ENCODE data around the gene FAM3C. TPM values are rescaled to one million over a fixed set of nuclear protein-coding genes. Genes with fewer than 3 reads are reported as not detected.
"Not testable (repeated sequence)": the region's sequence is repeated elsewhere in the genome, so short reads cannot be mapped to it uniquely, and the experiment has no call there.

Gene FAM3C
- polyA plus RNA-seq, 1 donor, result 76.2 TPM

DNA sequence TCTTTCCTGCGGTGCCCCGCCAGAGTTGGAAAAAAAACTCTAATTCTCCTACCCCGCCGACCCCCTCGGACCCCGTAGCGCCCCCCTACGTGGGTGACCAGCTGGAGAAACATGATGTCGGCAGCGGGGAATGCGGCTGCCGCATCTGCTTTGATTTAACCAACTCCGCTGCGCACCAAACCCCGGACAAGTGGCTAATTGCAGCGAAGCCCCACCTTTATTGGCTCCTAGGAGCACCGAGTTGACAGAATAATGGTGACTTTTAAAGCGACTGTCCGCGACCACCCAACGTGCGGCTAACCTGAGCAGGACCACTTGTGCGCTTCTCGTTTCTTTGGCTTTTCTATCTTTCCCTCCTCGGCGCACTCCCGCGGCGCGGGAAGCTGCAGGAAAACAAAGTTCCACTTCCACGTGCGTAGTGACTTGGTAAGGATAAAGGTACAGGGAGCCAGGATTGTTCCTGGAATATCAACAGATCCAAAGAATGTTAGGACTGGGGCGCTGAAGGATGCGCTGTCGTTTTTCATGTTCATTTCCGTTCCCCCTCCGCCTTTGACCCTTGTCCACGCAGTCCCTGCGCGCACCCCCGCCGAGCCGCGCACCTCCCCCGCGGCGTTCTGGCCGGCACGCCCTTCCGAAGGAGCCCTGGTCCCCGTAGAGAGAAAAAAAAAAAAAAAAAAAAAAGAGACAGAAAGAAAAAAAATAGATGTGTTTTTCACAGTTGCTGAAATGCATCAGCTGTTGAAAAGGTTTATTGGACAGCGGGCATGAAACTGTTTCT lies 65.9 kb downstream of the FAM3C start:
- DNase-seq, result no peak

GRCh38 chr7:121329191-121330052 lies 66.7 kb downstream of the FAM3C start:
- no peak for DNase-seq

GRCh38 chr7:121328508-121329190 lies 67.5 kb downstream of the FAM3C start, which contains the start of gene WNT16:
Gene WNT16, plus strand, starts transcription at chr7:121329000. Its CDS starts 293 bp downstream, at chr7:121329293.
- DNase-seq, result no peak

- DNase-seq, result no peak
Observed at GRCh38 chr7:121327671-121328070, 68.4 kb downstream of the FAM3C start.

- DNase-seq, result no peak
Observed at GRCh38 chr7:121323515-121324302, 72.4 kb downstream of the FAM3C start.

GRCh38 chr7:121322460-121322859 lies 73.6 kb downstream of the FAM3C start:
- no peak for DNase-seq

DNA sequence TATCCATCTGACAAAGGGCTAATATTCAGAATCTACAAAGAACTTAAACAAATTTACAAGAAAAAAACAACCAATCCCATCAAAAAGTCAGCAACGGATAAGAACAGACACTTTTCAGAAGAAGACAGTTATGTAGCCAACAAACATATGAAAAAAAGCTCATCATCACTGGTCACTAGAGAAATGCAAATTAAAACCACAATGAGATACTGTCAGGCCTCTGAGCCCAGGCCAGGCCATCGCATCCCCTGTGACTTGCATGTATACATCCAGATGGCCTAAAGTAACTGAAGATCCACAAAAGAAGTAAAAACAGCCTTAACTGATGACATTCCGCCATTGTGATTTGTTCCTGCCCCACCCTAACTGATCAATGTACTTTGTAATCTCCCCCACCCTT lies 80.9 kb downstream of the FAM3C start:
- not testable (repeated sequence) for DNase-seq

DNA sequence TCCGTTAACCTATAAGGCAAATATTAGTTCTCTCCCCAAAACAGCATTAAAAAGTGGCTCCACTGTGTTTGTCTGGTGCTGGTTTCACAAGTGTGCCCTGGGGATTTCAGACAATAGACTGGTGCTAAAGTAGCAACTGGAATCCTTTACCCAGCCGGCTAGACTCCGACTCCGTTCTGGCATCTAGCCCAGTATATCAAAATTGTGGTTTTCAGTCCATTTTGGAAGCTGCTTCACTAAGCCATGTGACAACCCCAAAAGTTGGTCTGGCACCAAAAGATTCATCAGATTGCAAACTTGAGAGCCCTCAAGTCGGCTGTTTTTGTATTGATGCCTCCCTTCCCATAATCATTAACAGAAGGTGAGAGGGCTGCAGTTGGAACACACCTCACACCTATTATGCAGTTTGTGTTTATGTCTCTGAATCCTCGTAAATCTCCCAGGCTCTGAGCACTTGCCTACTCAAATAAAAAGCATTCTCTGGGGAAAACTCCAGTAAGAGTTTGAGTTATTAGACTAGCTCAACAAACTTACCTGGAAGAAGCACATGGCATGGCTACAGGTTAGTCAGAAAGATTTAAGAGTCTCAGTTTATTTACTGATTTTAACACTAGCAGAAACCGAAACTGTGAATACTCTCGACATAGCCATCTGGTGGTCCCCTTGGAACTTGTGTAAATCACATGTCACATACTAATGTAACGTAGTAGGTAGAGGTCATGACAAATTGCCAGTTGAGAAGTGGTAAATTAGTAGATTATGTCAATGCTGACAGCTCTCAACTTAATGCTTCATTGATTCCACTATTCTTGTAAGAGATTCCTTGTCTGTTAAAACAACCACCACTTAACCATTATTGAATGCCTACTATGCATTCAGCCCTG lies 82.1 kb downstream of the FAM3C start:
- no peak for DNase-seq

DNA sequence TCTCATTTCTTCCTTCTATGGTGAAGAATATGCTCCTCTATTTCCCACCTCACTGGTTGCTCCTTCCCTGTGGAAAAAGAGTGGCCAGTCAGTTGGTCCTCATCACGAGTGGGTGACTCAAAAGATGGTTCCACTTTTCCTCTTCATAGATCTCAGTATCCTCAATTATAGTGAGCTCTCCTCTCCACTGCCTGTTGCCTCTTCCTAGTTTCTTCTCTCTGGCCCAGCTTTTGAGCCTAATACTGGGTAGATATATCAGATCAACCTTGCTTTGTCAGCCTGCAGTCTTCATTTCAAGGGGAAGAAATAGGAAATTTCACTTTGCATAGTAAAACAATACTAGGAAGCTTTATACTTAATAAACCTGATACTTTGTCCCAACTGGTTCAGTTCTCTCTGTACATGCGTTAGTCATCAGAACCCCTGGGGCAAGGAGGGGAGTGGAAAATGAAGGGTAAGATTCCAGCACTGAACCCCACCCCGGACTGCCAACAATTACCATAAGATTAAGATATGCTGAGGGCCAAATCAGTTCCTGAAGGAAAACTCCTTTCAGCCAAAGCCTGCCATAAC lies 82.8 kb downstream of the FAM3C start:
- no peak for DNase-seq

- DNase-seq, result no peak
Observed at GRCh38 chr7:121307021-121307574, 89.0 kb downstream of the FAM3C start.

GRCh38 chr7:121306565-121306964 lies 89.5 kb downstream of the FAM3C start:
- no peak for DNase-seq

- DNase-seq, result no peak
Observed at GRCh38 chr7:121305109-121305508, 91.0 kb downstream of the FAM3C start.

DNA sequence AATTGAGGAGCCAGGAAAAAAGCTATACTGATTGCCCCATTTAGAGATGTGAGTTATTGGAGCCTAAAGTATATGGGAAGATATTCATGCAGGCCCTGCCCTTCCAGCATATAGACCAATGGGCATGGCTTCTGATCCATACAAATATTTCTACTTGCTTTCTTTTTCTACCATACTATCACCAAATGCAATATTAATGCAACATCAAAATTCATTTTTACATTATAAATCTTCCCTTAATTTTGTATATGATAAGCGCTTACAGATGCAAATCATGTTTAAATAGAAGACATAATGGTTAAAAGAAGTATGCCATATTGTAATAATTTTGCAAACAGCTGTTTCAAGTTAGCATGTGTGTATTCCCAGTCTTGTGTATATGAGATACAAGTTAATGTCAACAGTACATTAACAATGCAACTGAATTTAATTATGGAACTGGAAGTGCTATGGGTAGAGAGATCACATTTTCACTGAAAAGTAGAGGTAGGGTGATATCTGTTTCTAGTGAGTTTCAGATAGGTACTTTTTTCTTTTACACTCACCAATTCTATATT lies 91.9 kb downstream of the FAM3C start:
- DNase-seq, result no peak

GRCh38 chr7:121303422-121304101 lies 92.5 kb downstream of the FAM3C start:
- no peak for DNase-seq

DNA sequence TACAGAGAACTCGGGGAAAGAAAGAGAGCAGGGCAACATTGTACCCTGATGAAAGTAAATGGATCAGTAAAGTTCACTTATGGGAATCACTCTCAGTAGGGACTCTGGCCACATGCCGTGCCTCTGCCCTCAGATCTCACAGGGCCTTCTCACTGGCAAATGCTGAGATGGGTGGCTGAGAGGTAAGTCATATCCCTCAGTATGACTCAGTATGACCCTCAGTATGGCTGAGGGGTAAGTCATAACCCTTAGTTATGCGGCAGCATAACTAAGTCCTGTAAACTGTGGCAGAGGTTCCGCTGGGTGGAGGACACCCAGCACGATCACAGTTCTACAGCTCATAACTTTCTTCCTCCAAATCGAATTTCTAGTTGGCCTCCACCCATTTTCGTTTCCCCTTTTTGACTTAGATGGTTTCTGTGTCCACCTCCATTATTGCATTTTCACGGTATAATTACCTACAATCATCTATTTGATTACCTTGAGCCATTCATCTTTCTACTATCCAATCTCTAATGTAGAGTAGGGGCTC lies 93.8 kb downstream of the FAM3C start:
- no peak for DNase-seq

GRCh38 chr7:121301446-121302213 lies 94.5 kb downstream of the FAM3C start:
- DNase-seq, result peak; percentile 6

GRCh38 chr7:121300685-121301420 lies 95.3 kb downstream of the FAM3C start:
- DNase-seq, result no peak
